ENCODE results near the gene SYPL2. TPM values are rescaled to one million over a fixed set of nuclear protein-coding genes. Genes with fewer than 3 reads are reported as not detected.
"Not testable (repeated sequence)": the region's sequence is repeated elsewhere in the genome, so short reads cannot be mapped to it uniquely, and the experiment has no call there.

SYPL2 gene
- total and polyA plus RNA-seq, 2 donors (not counting 3 experiments of a cell fraction or from before 2014, with no cell fraction given) = not detected

DNA sequence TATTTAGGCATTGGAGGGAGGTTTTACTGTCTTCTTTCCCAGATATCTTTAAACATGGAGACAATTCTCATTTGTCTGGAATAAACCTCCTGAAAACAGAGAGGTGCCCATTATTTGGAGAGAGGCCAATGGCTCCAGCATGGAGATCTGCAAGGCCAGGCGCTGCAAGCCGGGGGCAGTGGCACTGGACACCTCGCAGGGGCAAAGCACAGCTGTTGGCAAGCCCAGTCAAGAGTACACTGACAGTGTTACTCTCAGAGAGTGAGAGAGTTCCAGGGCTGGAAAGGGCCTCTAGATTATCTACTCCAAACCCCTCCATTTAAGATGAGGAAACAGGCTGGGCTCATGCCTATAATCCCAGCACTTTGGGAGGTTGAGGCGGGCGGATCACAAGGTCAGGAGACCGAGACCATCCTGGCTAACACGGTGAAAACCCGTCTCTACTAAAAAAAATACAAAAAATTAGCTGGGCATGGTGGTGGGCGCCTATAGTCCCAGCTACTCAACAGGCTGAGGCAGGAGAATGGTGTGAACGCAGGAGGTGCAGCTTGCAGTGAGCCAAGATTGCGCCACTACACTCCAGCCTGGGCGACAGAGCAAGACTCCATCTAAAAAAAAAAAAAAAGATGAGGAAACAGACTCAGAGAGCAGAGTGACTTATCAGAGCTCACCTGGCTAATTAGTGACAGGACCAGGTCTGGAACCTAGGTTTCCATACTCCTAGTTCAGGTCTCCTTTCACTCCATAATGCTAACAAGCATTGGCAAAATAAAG, 7.1 kb downstream of the SYPL2 start:
- H3K27me3 ChIP-seq (ENCODE audit: control insufficient read depth in 2 of 2, insufficient read depth in 2 of 2, low read length in 2 of 2) = peaks cover 44 to 45% of the 10 kb centered on the region in 2 experiments
- H3K4me2 ChIP-seq (ENCODE audit: insufficient read depth, low read length); intact Hi-C loops (cut with micrococcal nuclease); H3K79me2 ChIP-seq (ENCODE audit: control insufficient read depth, insufficient read depth, low read length); DNase-seq (ENCODE audit: low read depth, low spot score); BruUV-seq (replicated peaks); FAIRE-seq; H2AFZ ChIP-seq (ENCODE audit: low read depth, low read length); H3K4me3 ChIP-seq (replicated peaks in 1 of 3; ENCODE audit: insufficient read depth in 1 of 3, low read depth in 1 of 3, low read length in 3 of 3); H3K9ac ChIP-seq (replicated peaks; ENCODE audit: extremely low read depth, insufficient read depth, low read length); dilution Hi-C loops (cut with MboI; ENCODE audit: extremely low pct_ligation_motif_present, low sequenced_read_pairs); CTCF ChIA-PET; H3K9me1 ChIP-seq (replicated peaks; ENCODE audit: control insufficient read depth, extremely low read depth, insufficient read depth, low read length); H3K27ac ChIP-seq (ENCODE audit: insufficient read depth, low read depth, low read length); H3K36me3 ChIP-seq (ENCODE audit: control insufficient read depth in 2 of 2, extremely low read depth in 1 of 2, insufficient read depth in 2 of 2, low read length in 2 of 2); H4K20me1 ChIP-seq (replicated peaks; ENCODE audit: control insufficient read depth, extremely low read depth, insufficient read depth, low read length); H3K9me3 ChIP-seq (replicated peaks; ENCODE audit: control insufficient read depth, insufficient read depth, low read length); H3K4me1 ChIP-seq (ENCODE audit: control insufficient read depth, extremely low read depth, insufficient read depth, low read length): not testable (repeated sequence)
- POLR2A ChIA-PET = interaction anchor here (0.7 kb wide), 1 partner anchor 41 kb away, joined by 8 read pairs; no protein-coding TSS in a partner anchor

DNA sequence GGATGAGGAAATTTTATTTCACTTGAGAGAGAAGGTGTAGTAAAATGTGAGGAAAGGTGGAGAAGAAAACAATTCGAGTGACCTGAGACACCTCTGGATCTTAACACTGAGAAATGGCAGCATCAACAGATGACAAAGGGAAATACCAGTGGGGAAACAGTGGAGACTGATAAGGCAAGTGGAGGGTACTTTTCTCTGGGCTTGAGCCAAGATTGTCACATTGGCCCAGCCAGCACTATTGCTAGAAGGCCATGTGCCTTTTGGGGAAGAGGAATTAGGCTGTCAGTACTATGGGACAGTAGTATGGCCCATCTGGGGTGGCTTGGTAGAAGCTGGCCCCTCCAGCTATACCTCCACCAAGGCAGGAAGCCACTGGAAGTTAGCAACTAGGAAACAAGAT, 8.4 kb downstream of the SYPL2 start:
- BruUV-seq (replicated peaks) = no TSS peak
- TF ChIP-seq GATA2 (IDR thresholded peaks at IDR 0.05; ENCODE audit: insufficient read depth, insufficient read length, low read depth, low read length) = no peak
- no peak for TF ChIP-seq POLR2AphosphoS5 (IDR thresholded peaks at IDR 0.05; ENCODE audit: insufficient read depth, low read depth, low read length)
- TF ChIP-seq, protein P1, sequence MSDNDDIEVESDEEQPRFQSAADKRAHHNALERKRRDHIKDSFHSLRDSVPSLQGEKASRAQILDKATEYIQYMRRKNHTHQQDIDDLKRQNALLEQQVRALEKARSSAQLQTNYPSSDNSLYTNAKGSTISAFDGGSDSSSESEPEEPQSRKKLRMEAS (IDR thresholded peaks at IDR 0.05; ENCODE audit: insufficient read depth, insufficient read length) = no peak
- no peak for TF ChIP-seq JUN (IDR thresholded peaks at IDR 0.05; ENCODE audit: borderline replicate concordance, insufficient read depth, insufficient read length, low read depth)
- no peak for TF ChIP-seq EZH2 (IDR thresholded peaks at IDR 0.05; ENCODE audit: borderline replicate concordance, low read depth, low read length, severe bottlenecking)
- TF ChIP-seq, protein P2, sequence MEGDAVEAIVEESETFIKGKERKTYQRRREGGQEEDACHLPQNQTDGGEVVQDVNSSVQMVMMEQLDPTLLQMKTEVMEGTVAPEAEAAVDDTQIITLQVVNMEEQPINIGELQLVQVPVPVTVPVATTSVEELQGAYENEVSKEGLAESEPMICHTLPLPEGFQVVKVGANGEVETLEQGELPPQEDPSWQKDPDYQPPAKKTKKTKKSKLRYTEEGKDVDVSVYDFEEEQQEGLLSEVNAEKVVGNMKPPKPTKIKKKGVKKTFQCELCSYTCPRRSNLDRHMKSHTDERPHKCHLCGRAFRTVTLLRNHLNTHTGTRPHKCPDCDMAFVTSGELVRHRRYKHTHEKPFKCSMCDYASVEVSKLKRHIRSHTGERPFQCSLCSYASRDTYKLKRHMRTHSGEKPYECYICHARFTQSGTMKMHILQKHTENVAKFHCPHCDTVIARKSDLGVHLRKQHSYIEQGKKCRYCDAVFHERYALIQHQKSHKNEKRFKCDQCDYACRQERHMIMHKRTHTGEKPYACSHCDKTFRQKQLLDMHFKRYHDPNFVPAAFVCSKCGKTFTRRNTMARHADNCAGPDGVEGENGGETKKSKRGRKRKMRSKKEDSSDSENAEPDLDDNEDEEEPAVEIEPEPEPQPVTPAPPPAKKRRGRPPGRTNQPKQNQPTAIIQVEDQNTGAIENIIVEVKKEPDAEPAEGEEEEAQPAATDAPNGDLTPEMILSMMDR (IDR thresholded peaks at IDR 0.05; ENCODE audit: extremely low read depth in 1 of 2, insufficient read depth in 1 of 2, low read depth in 1 of 2, low read length in 2 of 2) = no peak
- TF ChIP-seq MYC (IDR thresholded peaks at IDR 0.05; ENCODE audit: low read depth, low read length) = no peak
- TF ChIP-seq FOS (IDR thresholded peaks at IDR 0.05; ENCODE audit: borderline replicate concordance, insufficient read depth, low read length) = no peak
- TF ChIP-seq POLR2A (IDR thresholded peaks at IDR 0.05; ENCODE audit: low read depth, low read length) = no peak
- Histone ChIP-seq H3K4me1 (ENCODE audit: control insufficient read depth, extremely low read depth, insufficient read depth, low read length) (no peaks in the 10 kb centered on the region), H3K9ac (replicated peaks; ENCODE audit: extremely low read depth, insufficient read depth, low read length) (no peak overlapping the region), H3K4me3 (replicated peaks in 1 of 3; ENCODE audit: insufficient read depth in 1 of 3, low read depth in 1 of 3, low read length in 3 of 3) (no peak overlapping the region), H3K4me2 (ENCODE audit: insufficient read depth, low read length) (no peak overlapping the region), H3K79me2 (ENCODE audit: control insufficient read depth, insufficient read depth, low read length) (no peaks in the 10 kb centered on the region), H3K36me3 (ENCODE audit: control insufficient read depth in 2 of 2, extremely low read depth in 1 of 2, insufficient read depth in 2 of 2, low read length in 2 of 2) (no peaks in the 10 kb centered on the region), H3K9me1 (replicated peaks; ENCODE audit: control insufficient read depth, extremely low read depth, insufficient read depth, low read length) (no peaks in the 10 kb centered on the region), H3K9me3 (replicated peaks; ENCODE audit: control insufficient read depth, insufficient read depth, low read length) (no peaks in the 10 kb centered on the region), H3K27ac (ENCODE audit: insufficient read depth, low read depth, low read length) (no peak overlapping the region), H4K20me1 (replicated peaks; ENCODE audit: control insufficient read depth, extremely low read depth, insufficient read depth, low read length) (no peaks in the 10 kb centered on the region), H2AFZ (ENCODE audit: low read depth, low read length) (no peak overlapping the region), H3K27me3 (ENCODE audit: control insufficient read depth in 2 of 2, insufficient read depth in 2 of 2, low read length in 2 of 2) (peaks cover 32 to 40% of the 10 kb centered on the region in 2 experiments)
- DNase-seq (ENCODE audit: low read depth, low spot score) = no peak
- dilution Hi-C loops (cut with MboI; ENCODE audit: extremely low pct_ligation_motif_present, low sequenced_read_pairs) (no loop called here), intact Hi-C loops (cut with micrococcal nuclease) (no loop called here)
- CTCF ChIA-PET = no interaction called here
- FAIRE-seq = no peak
- POLR2A ChIA-PET = no interaction called here
